OCI-LY3 (cell line): ENCODE measurements around the gene ZNF831.

Experiments used
- CTCF ChIP-seq: fragments of 200-600, 300-600 bp; sonication (generic); IDR thresholded peaks from 2 replicates; pipeline ENCODE4 v1.5.1; 2014; ENCODE audit warnings: antibody characterized with exemption, low read length, low read depth
- EZH2phosphoT487 ChIP-seq: fragments of 200-600 bp; shearing (Covaris generic); IDR thresholded peaks from 2 replicates; pipeline ENCODE4 v1.6.1; 2018; ENCODE audit warnings: antibody characterized with exemption, mixed run types, low read depth

- TF ChIP-seq CTCF: no peak
- no peak for TF ChIP-seq EZH2phosphoT487
These were observed 16.0 kb upstream of the ZNF831 start for GRCh38 chr20:59147586-59147985.
